CD4-positive, alpha-beta T cell treated with Interleukin-6 for 4 hours (primary cell): ENCODE data around the gene KIF3B.
"Not testable (repeated sequence)": the region's sequence is repeated elsewhere in the genome, so short reads cannot be mapped to it uniquely, and the experiment has no call there.

Experiments used
- DNase-seq: peaks from one replicate; pipeline ENCODE4 v3.0.0-alpha.2; 2020; ENCODE audit warnings: mixed read lengths

KIF3B gene

DNA sequence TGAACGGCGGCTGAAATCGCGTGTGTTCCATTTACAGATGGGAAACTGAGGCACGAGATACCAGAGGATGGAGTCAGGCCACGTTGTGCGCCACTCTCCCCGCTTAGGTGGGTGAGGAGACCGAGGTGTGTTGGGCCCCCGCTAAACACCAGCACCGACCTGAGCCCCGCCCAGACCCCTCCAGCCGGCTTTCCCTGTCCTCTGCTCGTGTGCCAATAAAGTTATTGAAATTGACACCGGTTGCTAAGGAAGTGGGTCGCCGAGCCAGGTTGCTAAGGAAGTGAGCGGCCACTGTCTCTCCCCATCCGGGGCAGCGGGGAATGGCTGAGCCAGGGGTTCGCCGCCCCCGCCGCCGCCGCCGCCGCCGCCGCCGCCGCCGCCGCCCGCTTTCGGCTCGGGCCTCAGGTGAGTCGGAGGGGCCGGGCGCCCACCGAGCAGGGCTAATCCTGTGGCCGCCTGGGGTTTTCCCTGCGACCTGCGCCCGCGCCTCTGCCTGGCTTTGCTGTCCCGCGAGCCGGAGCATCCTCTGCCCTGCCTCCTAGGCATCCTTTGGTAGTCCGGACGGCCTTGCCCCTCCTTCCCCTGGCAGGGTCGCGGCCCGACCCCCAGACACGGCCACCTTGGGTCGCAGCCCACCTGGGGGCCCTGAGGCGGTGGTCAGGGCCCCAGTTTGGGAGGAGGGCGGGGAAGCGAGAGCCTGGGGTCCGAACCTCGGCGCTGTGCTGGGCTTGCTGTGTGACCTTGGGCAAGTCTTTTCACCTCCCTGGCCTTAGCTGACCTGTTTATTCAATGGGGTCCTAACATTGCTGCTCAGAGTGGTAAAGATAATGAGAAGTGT lies at the start of gene KIF3B:
Gene KIF3B (plus strand): TSS at position 291 of the 838 bp plus-strand sequence. CDS start 32,127 bp downstream, outside the sequence.
- peak; percentile 86 for DNase-seq

- DNase-seq = no peak
Measured at GRCh38 chr20:32227744-32228688, 49.4 kb upstream of the KIF3B start.

DNA sequence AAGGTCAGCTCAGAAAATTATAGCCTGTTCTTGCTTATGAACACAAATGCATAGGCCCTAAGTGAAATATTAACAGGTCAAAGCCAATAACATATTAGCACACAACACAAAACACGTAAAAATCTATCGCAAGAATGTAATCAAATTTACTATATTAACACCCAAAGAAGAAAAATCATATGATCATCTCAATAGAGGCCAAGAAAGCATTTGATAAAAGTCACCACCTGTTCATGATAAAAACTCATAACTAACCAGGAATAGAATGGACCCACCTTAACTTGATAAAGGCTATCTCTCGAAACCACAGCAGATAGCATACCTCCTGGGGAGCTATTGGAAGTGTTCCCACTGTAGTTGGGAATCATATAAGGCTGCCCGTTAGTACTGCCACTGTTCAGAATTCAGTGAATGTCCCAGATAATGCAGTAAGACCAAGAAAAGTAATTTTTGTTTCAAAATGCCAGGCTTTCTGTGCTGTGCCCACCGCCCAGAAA lies 48.2 kb upstream of the KIF3B start:
- DNase-seq = no peak

- DNase-seq = no peak
Measured at GRCh38 chr20:32230707-32231106, 46.7 kb upstream of the KIF3B start.

GRCh38 chr20:32231245-32231644 lies 46.2 kb upstream of the KIF3B start:
- DNase-seq = no peak

DNA sequence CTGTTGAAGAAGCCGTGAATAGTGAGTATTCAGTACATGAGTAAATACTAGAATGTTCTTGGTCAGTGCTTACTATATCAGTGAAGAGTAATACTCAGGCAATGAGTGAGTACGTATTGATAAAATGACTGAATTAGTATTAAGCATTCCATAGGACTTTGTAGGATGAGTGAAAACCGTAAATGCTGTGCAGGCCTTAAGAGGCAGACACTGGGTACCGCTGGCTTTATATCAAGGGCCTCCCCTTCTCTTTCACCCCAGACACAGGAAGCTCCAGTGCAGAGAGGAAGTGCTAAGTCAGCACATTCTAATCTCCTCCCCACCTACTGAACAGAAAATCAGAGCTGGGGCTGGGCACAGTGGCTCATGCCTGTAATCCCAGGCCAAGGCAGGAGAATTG lies 45.6 kb upstream of the KIF3B start:
- peak; percentile 55 for DNase-seq

GRCh38 chr20:32232326-32232886 lies 45.0 kb upstream of the KIF3B start:
- DNase-seq = no peak

- DNase-seq = no peak
Measured at GRCh38 chr20:32233286-32233685, 44.2 kb upstream of the KIF3B start.

DNA sequence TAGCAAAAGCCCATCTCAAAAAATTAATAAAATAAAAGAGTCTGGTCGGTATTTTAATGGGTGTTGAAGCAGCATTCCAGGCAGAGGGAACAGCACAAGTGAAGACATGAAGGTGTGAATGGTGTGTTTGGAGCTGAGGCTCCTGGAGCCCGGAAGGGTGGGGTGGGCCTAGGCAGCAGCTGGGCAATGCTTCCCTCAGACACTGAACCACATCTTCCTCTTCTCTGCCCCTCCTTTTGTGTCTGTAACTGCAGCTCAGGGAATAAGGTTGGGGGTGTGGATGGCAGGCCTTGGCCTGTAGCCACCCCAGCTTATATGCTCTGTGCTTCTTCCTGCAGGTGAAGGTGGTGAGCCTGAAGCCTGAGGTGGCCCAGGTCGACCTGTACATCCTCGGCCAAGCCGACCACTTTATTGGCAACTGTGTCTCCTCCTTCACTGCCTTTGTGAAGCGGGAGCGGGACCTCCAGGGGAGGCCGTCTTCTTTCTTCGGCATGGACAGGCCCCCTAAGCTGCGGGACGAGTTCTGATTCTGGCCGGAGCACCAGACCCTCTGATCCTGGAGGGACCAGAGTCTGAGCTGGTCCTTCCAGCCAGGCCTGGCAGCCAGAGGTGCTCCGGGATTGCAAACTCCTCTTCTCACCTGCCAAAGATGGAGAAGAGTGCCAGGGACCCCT lies 43.2 kb upstream of the KIF3B start:
- no peak for DNase-seq

GRCh38 chr20:32235331-32236047 lies 42.0 kb upstream of the KIF3B start:
- no peak for DNase-seq

DNA sequence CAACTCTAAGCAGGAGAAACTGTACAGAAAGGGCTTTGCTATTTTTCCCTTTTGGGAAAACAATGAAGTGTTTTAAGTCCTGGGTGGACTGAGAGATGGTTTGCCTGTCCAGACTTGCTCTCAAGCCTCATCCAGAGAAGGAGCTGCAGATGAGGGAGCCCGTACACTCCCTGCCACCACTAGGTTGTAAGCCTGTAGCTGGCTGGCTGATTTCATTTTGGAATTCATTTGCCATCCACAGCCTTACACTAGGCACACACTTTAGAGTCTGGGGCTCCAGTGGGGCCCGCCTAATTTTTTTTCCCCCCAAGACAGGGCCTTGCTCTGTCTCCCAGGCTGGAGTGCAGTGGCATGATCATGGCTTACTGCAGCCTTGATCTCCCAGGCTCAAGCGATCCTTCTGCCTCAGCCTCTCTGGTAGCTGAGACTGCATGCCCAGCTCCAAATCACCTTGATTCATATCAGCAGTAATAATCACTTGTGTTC lies 41.4 kb upstream of the KIF3B start:
- DNase-seq = no peak

DNA sequence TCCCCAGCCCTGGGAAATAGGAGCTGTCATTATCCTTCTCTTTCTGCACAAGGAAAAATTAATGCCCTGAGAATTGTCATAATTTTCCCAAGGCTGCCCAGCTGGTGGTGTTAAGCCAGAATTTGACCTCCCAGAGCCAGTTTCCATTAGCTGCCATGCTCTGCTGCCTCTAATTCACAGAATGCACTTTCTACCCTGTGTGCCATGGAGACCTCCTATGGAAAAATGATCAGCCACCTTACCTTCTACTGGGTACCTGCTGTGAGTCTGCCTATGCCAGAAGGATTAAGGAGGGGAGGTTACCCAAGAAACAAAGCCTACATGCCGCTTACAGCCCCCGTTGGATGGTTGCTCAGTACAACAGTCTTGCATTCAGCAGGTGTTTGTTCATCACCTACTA lies 40.6 kb upstream of the KIF3B start:
- no peak for DNase-seq

DNA sequence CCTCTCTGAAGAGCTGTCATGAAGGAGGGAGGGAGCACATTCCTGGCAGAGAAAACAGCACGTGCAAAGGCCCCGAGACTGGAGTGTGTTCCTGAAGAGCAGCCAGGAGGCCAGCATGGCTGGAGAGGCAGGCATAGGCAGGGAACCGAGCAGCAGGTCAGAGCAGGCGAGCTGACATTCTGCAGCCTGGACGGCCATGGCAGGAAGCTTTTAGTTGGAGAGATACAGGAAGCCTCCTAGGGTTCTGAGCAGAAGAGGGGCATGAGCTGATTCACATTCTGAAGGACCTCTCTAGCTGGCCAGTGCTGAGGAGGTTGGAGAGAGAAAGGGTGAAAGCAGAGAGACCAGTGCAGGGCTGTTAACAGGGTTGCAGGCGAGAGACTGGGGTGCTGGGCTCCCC lies 40.0 kb upstream of the KIF3B start:
- no peak for DNase-seq

- no peak for DNase-seq
Measured at GRCh38 chr20:32238483-32239425, 38.7 kb upstream of the KIF3B start.

DNA sequence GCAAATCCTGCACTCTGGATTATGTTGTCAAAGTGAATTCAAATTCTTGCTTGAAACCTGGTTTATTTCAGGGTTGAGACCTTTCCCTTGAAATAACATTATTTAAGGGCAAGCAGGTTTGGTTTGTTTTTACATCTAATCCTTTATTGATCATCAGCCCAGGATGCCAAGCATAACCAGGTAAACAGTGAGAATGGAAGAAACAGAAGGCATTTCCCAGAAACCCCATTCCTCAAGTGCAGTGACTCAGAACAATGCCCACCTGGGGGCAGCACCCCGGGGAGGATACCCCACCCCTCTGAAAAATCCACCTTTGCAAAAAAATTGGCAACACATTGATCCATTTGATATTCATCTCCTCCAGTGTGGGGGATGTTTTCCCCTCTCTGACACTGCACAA lies 37.2 kb upstream of the KIF3B start:
- DNase-seq = peak; percentile 8

DNA sequence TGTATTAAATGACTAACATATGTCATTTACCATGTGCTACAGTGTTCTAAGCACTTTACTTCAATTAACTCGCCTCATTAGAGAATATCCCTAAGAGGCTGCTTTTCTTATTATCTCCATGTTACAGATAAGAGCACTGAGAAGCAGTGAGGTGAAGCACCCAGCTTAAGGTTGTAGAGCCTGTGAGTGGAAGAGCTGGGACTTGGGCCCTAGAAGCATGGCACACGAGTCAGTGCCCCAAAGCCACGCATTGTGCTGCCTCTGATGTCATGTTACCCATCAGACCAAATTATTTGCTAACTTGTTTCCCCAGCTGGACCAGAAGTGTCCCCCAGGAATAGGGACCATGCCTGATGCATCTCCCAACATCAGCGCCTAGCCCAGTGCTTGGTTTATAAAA lies 35.6 kb upstream of the KIF3B start:
- no peak for DNase-seq

DNA sequence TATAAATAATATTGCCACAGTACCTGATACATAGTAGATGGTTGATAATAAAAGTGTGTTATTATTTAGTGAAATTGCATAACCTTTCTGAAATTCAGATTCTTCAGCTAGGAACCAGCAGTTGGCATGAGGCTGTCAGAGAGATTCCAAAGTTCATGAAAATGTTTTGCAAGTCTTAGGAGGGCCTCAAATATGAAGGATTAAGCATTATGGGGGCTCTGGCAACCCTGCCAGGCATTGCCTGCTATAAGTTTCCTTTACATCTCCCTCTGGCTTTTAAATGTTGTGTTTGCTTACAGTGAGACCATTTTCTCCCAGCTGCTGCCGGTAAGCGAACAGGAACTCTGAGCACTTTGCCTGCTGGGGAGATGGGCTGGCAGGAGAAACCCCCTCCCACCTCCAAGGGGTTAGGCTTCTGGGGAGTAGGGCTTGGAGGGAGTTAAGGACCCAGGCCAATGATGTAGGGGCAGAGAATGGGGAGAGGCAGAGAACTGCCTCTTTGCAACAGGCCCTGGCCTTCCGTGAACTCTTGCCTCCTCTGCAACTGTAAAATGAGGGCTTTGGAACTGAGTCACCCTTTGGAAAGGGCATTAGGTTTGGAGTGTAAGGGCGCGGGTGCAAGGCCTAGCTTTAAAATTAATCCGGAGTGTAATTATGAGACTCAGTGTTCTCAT lies 33.2 kb upstream of the KIF3B start:
- no peak for DNase-seq

- no peak for DNase-seq
Measured at GRCh38 chr20:32244959-32245358, 32.5 kb upstream of the KIF3B start.

DNA sequence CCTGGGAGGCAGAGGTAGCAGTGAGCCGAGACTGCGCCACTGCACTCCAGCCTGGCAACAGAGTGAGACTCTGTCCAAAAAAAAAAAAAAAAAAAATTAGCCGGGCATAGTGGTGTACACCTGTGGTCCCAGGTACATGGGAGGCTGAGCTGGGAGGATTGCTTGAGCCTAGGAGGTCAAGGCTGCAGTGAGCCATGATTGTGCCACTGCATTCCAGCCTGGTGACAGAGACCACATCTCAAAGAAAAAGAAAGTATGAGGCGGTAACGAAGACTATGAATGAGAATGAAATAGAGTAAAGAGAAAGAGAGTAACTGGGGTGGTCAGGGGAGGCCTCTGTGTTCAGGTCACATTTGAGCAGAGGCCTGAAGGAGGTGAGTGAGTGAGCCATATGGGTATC lies 31.2 kb upstream of the KIF3B start:
- DNase-seq = not testable (repeated sequence)

- no peak for DNase-seq
Measured at GRCh38 chr20:32248043-32248442, 29.4 kb upstream of the KIF3B start.
